A549 (cell line): Measurements from ENCODE around the gene CPEB4. TPM values are rescaled to one million over a fixed set of nuclear protein-coding genes. Genes with fewer than 3 reads are reported as not detected.

Experiments used
- ATAC-seq, 2 experiments: fragments of 200-7000 bp in 1 of 2; fragments of >200 bp in 1 of 2; cut with Nextera tagmentation in 1 of 2; cut with Tn5 transposase in 1 of 2; 3 replicates each; pipeline versions ENCODE4 v1.8.0 to v1.9.1; 2018 to 2020; ENCODE audit warnings: mild to moderate bottlenecking in 1 of 2, moderate library complexity in 1 of 2
- CTCF ChIA-PET: fragments of 300-600 bp; sonication (Branson Sonifier 250); formaldehyde crosslinking; extraction: SDS; loops from one replicate; lab custom pipeline; 2021; ENCODE audit warnings: antibody characterized with exemption, inconsistent platforms; lab: Yijun Ruan, JAX
- POLR2A ChIA-PET: fragments of 350-600 bp; formaldehyde crosslinking; extraction: SDS; loops from one replicate; lab custom pipeline; 2021; ENCODE audit warnings: antibody characterized with exemption, inconsistent platforms; lab: Yijun Ruan, JAX
- DNase-seq, 2 experiments: peaks; one replicate each; pipeline versions ENCODE4 v3.0.0 to v3.0.0-alpha.2; 2011 to 2016; ENCODE audit warnings: low read depth in 1 of 2, low spot score in 1 of 2
- FAIRE-seq: peaks from 2 replicates; lab custom pipeline; 2011; peaks lifted over from hg19 to GRCh38; lab: Jason Lieb, UNC
- H3K27ac ChIP-seq, 2 experiments: fragments of >200 bp; sonication (Bioruptor Twin); formaldehyde crosslinking; 3 replicates each; pipeline ENCODE4 v1.5.1; 2016 to 2017
- H3K4me1 ChIP-seq: fragments of >200 bp; sonication (Bioruptor Twin); formaldehyde crosslinking; 3 replicates; pipeline ENCODE4 v1.6.1; 2016
- H3K4me2 ChIP-seq: fragments of >200 bp; sonication (Bioruptor Twin); formaldehyde crosslinking; 3 replicates; pipeline ENCODE4 v1.6.1; 2016
- H3K4me3 ChIP-seq: fragments of >200 bp; sonication (Bioruptor Twin); formaldehyde crosslinking; 3 replicates; pipeline ENCODE4 v1.5.1; 2016
- H3K9me3 ChIP-seq: fragments of >200 bp; sonication (Bioruptor Twin); formaldehyde crosslinking; 3 replicates; pipeline ENCODE4 v1.6.1; 2016
- CBX2 ChIP-seq: fragments of 200-600 bp; sonication (generic); IDR thresholded peaks from 2 replicates; pipeline ENCODE4 v1.6.1; 2016; ENCODE audit warnings: low read depth, mild to moderate bottlenecking, borderline replicate concordance
- CEBPB ChIP-seq, 2 experiments: fragments of >200 bp in 1 of 2; sonication (Bioruptor Twin) in 1 of 2; formaldehyde crosslinking in 1 of 2; IDR thresholded peaks; 2 replicates each; pipeline ENCODE4 v1.6.1; 2012 to 2016
- CTCF ChIP-seq: fragments of >200 bp; sonication (Bioruptor Twin); formaldehyde crosslinking; IDR thresholded peaks from 3 replicates; pipeline ENCODE4 v1.5.1; 2016
- EHMT2 ChIP-seq: fragments of 200-600 bp; sonication (generic); IDR thresholded peaks from 2 replicates; pipeline ENCODE4 v1.6.1; 2016; ENCODE audit warnings: antibody characterized with exemption, low read depth, mild to moderate bottlenecking, moderate library complexity
- HEYL ChIP-seq: fragments of 250-450 bp; sonication (Bioruptor Pico); IDR thresholded peaks from 2 replicates; pipeline ENCODE4 v1.8.0; 2021; ENCODE audit warnings: mild to moderate bottlenecking, moderate library complexity
- HOXB5 ChIP-seq: fragments of 250-450 bp; sonication (Bioruptor Pico); IDR thresholded peaks from 2 replicates; pipeline ENCODE4 v1.5.0; 2020; ENCODE audit warnings: mild to moderate bottlenecking, moderate library complexity
- JUN ChIP-seq, 2 experiments: fragments of >200 bp; sonication (Bioruptor Twin); formaldehyde crosslinking; IDR thresholded peaks; 2 replicates in 1 of 2; 3 replicates in 1 of 2; pipeline ENCODE4 v1.6.1; 2016 to 2017
- KDM1A ChIP-seq: fragments of 200-600 bp; sonication (generic); IDR thresholded peaks from 2 replicates; pipeline ENCODE4 v1.6.1; 2016; ENCODE audit warnings: low read depth, mild to moderate bottlenecking
- KDM5A ChIP-seq: fragments of 200-600 bp; sonication (generic); IDR thresholded peaks from 2 replicates; pipeline ENCODE4 v1.6.1; 2016; ENCODE audit warnings: antibody characterized with exemption, mild to moderate bottlenecking
- MAFK ChIP-seq: fragments of 450-650 bp; IDR thresholded peaks from 2 replicates; pipeline ENCODE4 v1.6.1; 2014; ENCODE audit not compliant: partially characterized antibody
- NFE2L2 ChIP-seq: fragments of 150-350 bp; conservative IDR thresholded peaks from 2 replicates; pipeline ENCODE4 v1.6.1; 2014; ENCODE audit warnings: low read length
- PHF8 ChIP-seq: fragments of 200-600 bp; sonication (generic); IDR thresholded peaks from 2 replicates; pipeline ENCODE4 v1.6.1; 2016; ENCODE audit warnings: low read depth, mild to moderate bottlenecking, antibody characterized with exemption, moderate library complexity, borderline replicate concordance
- SMC3 ChIP-seq: fragments of >200 bp; sonication (Bioruptor Twin); formaldehyde crosslinking; IDR thresholded peaks from 3 replicates; pipeline ENCODE4 v1.6.1; 2018; ENCODE audit warnings: inconsistent platforms
- ZC3H11A ChIP-seq: fragments of 450-650 bp; IDR thresholded peaks from 2 replicates; pipeline ENCODE4 v1.6.1; 2014; ENCODE audit warnings: antibody characterized with exemption, mild to moderate bottlenecking
- ZNF302 ChIP-seq: fragments of 250-450 bp; sonication (Bioruptor Pico); IDR thresholded peaks from 2 replicates; pipeline ENCODE4 v1.9.0; 2021; ENCODE audit warnings: inconsistent platforms, mild to moderate bottlenecking, moderate library complexity
- ZSCAN20 ChIP-seq: fragments of 250-450 bp; sonication (Bioruptor Pico); IDR thresholded peaks from 2 replicates; pipeline ENCODE4 v1.8.0; 2022; ENCODE audit warnings: mild to moderate bottlenecking, moderate library complexity
- WGBS: methylation state at CpG from one replicate; pipeline ENCODE4 v1.1.6; 2017; ENCODE audit errors: missing lambda C conversion rate; 5-methylcytosine and 5-hydroxymethylcytosine counted together
- polyA plus RNA-seq, 4 experiments: library from polyadenylated mRNA; depleted of rRNA in 3 of 4; stranded (reverse); fragments of >200 nt; fragmentation: RNase III in 1 of 4; extraction: RNeasy Plus Mini Kit Qiagen cat#74134 plus additional on column Dnase treatment in 1 of 4; gene quantifications; 2 replicates in 3 of 4; 3 replicates in 1 of 4; pipeline ENCODE4 v1.2.3, GENCODE V29; 2011 to 2017
- TF ChIP-seq, protein P1 (sequence below): fragments of 200-600 bp; sonication (generic); IDR thresholded peaks from 2 replicates; pipeline ENCODE4 v1.6.1; 2016; ENCODE audit warnings: antibody characterized with exemption, mild to moderate bottlenecking, moderate library complexity

The CPEB4 gene
- polyA plus RNA-seq, 2 of the 4 experiments (the other 2 are of a cell fraction): 11.4 to 50.0 TPM

DNA sequence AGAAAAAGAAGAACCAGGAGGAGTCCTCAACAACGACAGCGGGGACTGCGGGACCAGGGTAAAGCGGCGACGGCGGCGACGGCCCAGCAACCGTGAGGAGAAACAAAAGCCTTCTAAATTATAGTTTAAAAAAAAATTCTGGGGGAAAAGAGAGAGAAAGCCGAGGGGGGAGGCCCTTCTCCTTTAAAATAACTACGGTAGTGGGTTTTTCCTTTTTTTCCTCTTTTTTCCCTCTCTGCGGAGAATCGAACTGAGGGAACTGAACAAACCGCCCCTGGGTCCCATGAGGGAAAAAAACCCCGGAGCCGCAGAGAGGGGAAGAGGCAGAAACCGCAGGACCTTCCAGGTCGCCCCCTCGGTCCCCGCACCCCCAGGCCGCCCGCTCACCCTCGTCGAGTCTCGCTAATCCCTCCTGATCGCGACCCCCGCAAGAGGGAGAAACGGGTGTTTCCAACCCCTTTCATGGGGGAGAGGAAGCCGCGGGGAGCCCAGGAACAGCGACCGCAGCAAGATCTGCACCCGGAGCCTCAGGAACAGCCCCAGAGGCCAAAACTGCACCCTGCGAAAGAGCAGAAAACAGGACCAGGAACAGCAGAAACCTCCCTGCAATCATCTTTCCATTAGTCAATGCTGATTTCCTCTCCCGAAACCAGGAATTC is 453 bp downstream of the CPEB4 start:
- Histone ChIP-seq H3K9me3 (no peaks in the 10 kb centered on the region), H3K4me2 (peak overlapping the region; percentile 93), H3K4me1 (peaks cover 27% of the 10 kb centered on the region), H3K4me3 (peak overlapping the region; percentile 83), H3K27ac (peak overlapping the region; percentile 85 to 91)
- DNase-seq (no peak), ATAC-seq (no peak), FAIRE-seq (no peak)
- WGBS: under 1% methylated on average over 31 of the region's 37 CpGs
- TF ChIP-seq PHF8 (peak; percentile 5; the same call in 1 of the 2 replicates), HOXB5 (CRISPR knock-in tag) (no peak), CEBPB (IDR thresholded peaks at IDR 0.05) (no peak), CTCF (no peak), SMC3 (no peak; the same call in 1 of the 3 replicates), KDM5A (0 out of 2 replicates have a peak, but pooled peaks have one; percentile 30)
- TF ChIP-seq, protein P1, sequence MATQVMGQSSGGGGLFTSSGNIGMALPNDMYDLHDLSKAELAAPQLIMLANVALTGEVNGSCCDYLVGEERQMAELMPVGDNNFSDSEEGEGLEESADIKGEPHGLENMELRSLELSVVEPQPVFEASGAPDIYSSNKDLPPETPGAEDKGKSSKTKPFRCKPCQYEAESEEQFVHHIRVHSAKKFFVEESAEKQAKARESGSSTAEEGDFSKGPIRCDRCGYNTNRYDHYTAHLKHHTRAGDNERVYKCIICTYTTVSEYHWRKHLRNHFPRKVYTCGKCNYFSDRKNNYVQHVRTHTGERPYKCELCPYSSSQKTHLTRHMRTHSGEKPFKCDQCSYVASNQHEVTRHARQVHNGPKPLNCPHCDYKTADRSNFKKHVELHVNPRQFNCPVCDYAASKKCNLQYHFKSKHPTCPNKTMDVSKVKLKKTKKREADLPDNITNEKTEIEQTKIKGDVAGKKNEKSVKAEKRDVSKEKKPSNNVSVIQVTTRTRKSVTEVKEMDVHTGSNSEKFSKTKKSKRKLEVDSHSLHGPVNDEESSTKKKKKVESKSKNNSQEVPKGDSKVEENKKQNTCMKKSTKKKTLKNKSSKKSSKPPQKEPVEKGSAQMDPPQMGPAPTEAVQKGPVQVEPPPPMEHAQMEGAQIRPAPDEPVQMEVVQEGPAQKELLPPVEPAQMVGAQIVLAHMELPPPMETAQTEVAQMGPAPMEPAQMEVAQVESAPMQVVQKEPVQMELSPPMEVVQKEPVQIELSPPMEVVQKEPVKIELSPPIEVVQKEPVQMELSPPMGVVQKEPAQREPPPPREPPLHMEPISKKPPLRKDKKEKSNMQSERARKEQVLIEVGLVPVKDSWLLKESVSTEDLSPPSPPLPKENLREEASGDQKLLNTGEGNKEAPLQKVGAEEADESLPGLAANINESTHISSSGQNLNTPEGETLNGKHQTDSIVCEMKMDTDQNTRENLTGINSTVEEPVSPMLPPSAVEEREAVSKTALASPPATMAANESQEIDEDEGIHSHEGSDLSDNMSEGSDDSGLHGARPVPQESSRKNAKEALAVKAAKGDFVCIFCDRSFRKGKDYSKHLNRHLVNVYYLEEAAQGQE: 0 out of 2 replicates have a peak, but pooled peaks have one; percentile 15
- ChIA-PET CTCF (interaction anchor here (0.7 to 1.2 kb wide), 4 partner anchors 7 to 32 kb away, joined by 3 read pairs; no protein-coding TSS in a partner anchor), POLR2A (interaction anchor here (0.9 to 2.2 kb wide), 18 partner anchors 9 to 433 kb away, joined by 3 to 24 read pairs (median 6); no protein-coding TSS in a partner anchor)

DNA sequence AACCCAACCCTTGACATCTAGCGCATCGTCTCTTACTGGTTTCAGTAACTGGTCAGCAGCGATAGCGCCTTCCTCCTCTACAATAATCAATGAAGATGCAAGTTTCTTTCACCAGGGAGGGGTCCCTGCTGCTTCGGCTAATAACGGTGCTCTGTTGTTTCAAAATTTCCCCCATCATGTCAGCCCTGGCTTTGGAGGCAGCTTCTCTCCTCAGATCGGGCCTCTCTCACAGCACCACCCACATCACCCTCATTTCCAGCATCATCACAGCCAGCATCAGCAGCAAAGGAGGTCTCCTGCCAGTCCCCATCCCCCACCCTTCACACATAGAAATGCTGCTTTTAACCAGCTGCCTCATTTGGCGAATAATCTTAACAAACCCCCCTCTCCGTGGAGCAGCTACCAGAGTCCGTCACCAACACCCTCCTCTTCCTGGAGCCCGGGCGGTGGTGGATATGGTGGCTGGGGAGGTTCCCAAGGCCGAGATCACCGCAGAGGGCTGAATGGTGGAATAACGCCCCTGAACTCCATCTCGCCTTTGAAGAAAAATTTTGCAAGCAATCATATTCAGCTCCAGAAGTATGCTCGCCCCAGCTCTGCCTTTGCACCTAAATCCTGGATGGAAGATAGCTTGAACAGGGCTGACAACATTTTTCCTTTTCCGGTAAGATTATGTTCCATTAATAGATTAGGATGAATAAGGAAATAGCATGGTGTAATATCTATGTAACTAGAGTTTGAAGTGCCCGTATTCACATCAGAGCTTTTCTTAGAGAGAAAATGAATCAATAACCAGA is 2.2 kb downstream of the CPEB4 start:
- FAIRE-seq (no peak), DNase-seq (peak in 1 of 2 experiments; percentile 48), ATAC-seq (peak in 1 of 2 experiments; percentile 17; a peak in 3 of 6 replicates)
- H3K9me3 ChIP-seq: no peaks in the 10 kb centered on the region
- CTCF ChIA-PET: interaction anchor here (1.2 to 1.8 kb wide), 6 partner anchors 13 to 272 kb away, joined by 3 to 8 read pairs (median 4); no protein-coding TSS in a partner anchor
- H3K4me3 ChIP-seq: peak overlapping the region; percentile 83
- H3K4me1 ChIP-seq: peaks cover 36% of the 10 kb centered on the region
- POLR2A ChIA-PET: interaction anchor here (1.2 to 2.4 kb wide), 5 partner anchors 15 to 176 kb away, joined by 3 to 14 read pairs (median 5); no protein-coding TSS in a partner anchor
- WGBS: 18% methylated on average over 19 of the region's 19 CpGs
- H3K27ac ChIP-seq: peak overlapping the region; percentile 85 to 87
- H3K4me2 ChIP-seq: peak overlapping the region; percentile 93
- TF ChIP-seq ZC3H11A: no peak
- peak; percentile 72; the same call in 1 of the 2 replicates for TF ChIP-seq KDM1A
- peak; percentile 32 for TF ChIP-seq MAFK
- TF ChIP-seq ZNF302 (CRISPR knock-in tag): no peak
- no peak for TF ChIP-seq HEYL
- peak in 1 of 2 experiments; percentile 48; a peak in 1 of 5 replicates for TF ChIP-seq JUN (IDR thresholded peaks at IDR 0.05)
- no peak for TF ChIP-seq CBX2
- TF ChIP-seq EHMT2: no peak
- TF ChIP-seq ZSCAN20 (CRISPR knock-in tag): no peak
- TF ChIP-seq NFE2L2: no peak
